ENCODE data around the gene VGLL1. TPM values are rescaled to one million over a fixed set of nuclear protein-coding genes. Genes with fewer than 3 reads are reported as not detected.

VGLL1 gene, protein sequence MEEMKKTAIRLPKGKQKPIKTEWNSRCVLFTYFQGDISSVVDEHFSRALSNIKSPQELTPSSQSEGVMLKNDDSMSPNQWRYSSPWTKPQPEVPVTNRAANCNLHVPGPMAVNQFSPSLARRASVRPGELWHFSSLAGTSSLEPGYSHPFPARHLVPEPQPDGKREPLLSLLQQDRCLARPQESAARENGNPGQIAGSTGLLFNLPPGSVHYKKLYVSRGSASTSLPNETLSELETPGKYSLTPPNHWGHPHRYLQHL
- not detected for total RNA-seq

- TF ChIP-seq, protein P1, sequence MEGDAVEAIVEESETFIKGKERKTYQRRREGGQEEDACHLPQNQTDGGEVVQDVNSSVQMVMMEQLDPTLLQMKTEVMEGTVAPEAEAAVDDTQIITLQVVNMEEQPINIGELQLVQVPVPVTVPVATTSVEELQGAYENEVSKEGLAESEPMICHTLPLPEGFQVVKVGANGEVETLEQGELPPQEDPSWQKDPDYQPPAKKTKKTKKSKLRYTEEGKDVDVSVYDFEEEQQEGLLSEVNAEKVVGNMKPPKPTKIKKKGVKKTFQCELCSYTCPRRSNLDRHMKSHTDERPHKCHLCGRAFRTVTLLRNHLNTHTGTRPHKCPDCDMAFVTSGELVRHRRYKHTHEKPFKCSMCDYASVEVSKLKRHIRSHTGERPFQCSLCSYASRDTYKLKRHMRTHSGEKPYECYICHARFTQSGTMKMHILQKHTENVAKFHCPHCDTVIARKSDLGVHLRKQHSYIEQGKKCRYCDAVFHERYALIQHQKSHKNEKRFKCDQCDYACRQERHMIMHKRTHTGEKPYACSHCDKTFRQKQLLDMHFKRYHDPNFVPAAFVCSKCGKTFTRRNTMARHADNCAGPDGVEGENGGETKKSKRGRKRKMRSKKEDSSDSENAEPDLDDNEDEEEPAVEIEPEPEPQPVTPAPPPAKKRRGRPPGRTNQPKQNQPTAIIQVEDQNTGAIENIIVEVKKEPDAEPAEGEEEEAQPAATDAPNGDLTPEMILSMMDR (IDR thresholded peaks at IDR 0.05 in 4 of 5, conservative IDR thresholded peaks at IDR 0.05 in 1 of 5), result no peak
- TF ChIP-seq POLR2A (IDR thresholded peaks at IDR 0.05), result no peak
- Histone ChIP-seq H3K9me3 (no peaks in the 10 kb centered on the region), H3K4me3 (no peak within 1 kb of the TSS), H3K27ac (no peak within 1 kb of the TSS), H3K36me3 (no peaks in the 10 kb centered on the region), H3K27me3 (no peaks in the 10 kb centered on the region), H3K4me1 (no peaks in the 10 kb centered on the region)
- intact Hi-C loops (cut with DNase I; ENCODE audit: low total_unique reads), result no loop called here
- DNase-seq (no peak), ATAC-seq (no peak)
- in situ Hi-C loops (cut with MboI; ENCODE audit: low sequenced_read_pairs in 4 of 4), result no loop called here
Observed at GRCh38 chrX:136531951-136532350, at the start of gene VGLL1. Gene VGLL1 (plus strand): TSS chrX:136532215. CDS start chrX:136536021, 3,806 bp downstream.

GRCh38 chrX:136487647-136488046, 44.4 kb upstream of the VGLL1 start, which contains the start of gene BRS3:
Gene BRS3 (plus strand): TSS chrX:136487947. CDS start chrX:136488115, 168 bp downstream.
- no peak for DNase-seq
- H3K9me3 ChIP-seq, result no peaks in the 10 kb centered on the region
- H3K27me3 ChIP-seq, result peaks cover 0 to 15% (median 0%) of the 10 kb centered on the region in 3 donors
- no peak within 1 kb of the TSS for H3K27ac ChIP-seq
- H3K36me3 ChIP-seq, result no peaks in the 10 kb centered on the region
- no peaks in the 10 kb centered on the region for H3K4me1 ChIP-seq
- intact Hi-C loops (cut with DNase I; ENCODE audit: low total_unique reads), result no loop called here
- no peak within 1 kb of the TSS for H3K4me3 ChIP-seq
- no peak for TF ChIP-seq POLR2A (IDR thresholded peaks at IDR 0.05)
- TF ChIP-seq, protein P1 (IDR thresholded peaks at IDR 0.05 in 4 of 5, conservative IDR thresholded peaks at IDR 0.05 in 1 of 5), result no peak
- in situ Hi-C loops (cut with MboI; ENCODE audit: low sequenced_read_pairs in 4 of 4), result loop anchor here in 1 of 4 donors (25.0 kb wide), 2 partner anchors 100 to 475 kb away; no protein-coding TSS in a partner anchor
- no peak for ATAC-seq

- intact Hi-C loops (cut with DNase I; ENCODE audit: low total_unique reads) (no loop called here), in situ Hi-C loops (cut with MboI; ENCODE audit: low sequenced_read_pairs in 4 of 4) (loop anchor here in 1 of 4 donors (25.0 kb wide), 2 partner anchors 101 to 476 kb away; no protein-coding TSS in a partner anchor)
Observed at GRCh38 chrX:136488706-136489105, 43.3 kb upstream of the VGLL1 start.

GRCh38 chrX:136491832-136492231, 40.2 kb upstream of the VGLL1 start:
- Histone ChIP-seq H3K9me3 (no peaks in the 10 kb centered on the region), H3K36me3 (no peaks in the 10 kb centered on the region), H3K27me3 (peaks cover 0 to 12% (median 0%) of the 10 kb centered on the region in 3 donors), H3K4me3 (no peak overlapping the region), H3K27ac (no peak overlapping the region), H3K4me1 (peaks cover 0 to 3% of the 10 kb centered on the region in 2 donors)
- ATAC-seq (no peak), DNase-seq (no peak)
- in situ Hi-C loops (cut with MboI; ENCODE audit: low sequenced_read_pairs in 4 of 4) (loop anchor here in 1 of 4 donors (25.0 kb wide), 2 partner anchors 105 to 480 kb away; no protein-coding TSS in a partner anchor), intact Hi-C loops (cut with DNase I; ENCODE audit: low total_unique reads) (loop anchor here (10.0 kb wide), 1 partner anchor 517 kb away; the partner anchor contains the start of gene MMGT1)
- no peak for TF ChIP-seq POLR2A (IDR thresholded peaks at IDR 0.05)
- TF ChIP-seq, protein P1 (IDR thresholded peaks at IDR 0.05 in 4 of 5, conservative IDR thresholded peaks at IDR 0.05 in 1 of 5), result no peak

More at GRCh38 chrX:136488706-136489105, 43.3 kb upstream of the VGLL1 start:
- DNase-seq (no peak), ATAC-seq (no peak)
- Histone ChIP-seq H3K27me3 (peaks cover 0 to 15% (median 0%) of the 10 kb centered on the region in 3 donors), H3K4me1 (no peaks in the 10 kb centered on the region), H3K4me3 (no peak overlapping the region), H3K36me3 (no peaks in the 10 kb centered on the region), H3K9me3 (no peaks in the 10 kb centered on the region), H3K27ac (no peak overlapping the region)
- no peak for TF ChIP-seq POLR2A (IDR thresholded peaks at IDR 0.05)
- TF ChIP-seq, protein P1 (IDR thresholded peaks at IDR 0.05 in 4 of 5, conservative IDR thresholded peaks at IDR 0.05 in 1 of 5), result no peak

Data from gastrocnemius medialis (tissue), 4 donors.